Measurements from ENCODE around the gene SPATA24. TPM values are rescaled to one million over a fixed set of nuclear protein-coding genes. Genes with fewer than 3 reads are reported as not detected.

The SPATA24 gene
- total and polyA plus RNA-seq, 2 of the 13 experiments (the other 11 are each of a cell fraction or from before 2014, with no cell fraction given): 6.0 to 11.1 TPM

DNA sequence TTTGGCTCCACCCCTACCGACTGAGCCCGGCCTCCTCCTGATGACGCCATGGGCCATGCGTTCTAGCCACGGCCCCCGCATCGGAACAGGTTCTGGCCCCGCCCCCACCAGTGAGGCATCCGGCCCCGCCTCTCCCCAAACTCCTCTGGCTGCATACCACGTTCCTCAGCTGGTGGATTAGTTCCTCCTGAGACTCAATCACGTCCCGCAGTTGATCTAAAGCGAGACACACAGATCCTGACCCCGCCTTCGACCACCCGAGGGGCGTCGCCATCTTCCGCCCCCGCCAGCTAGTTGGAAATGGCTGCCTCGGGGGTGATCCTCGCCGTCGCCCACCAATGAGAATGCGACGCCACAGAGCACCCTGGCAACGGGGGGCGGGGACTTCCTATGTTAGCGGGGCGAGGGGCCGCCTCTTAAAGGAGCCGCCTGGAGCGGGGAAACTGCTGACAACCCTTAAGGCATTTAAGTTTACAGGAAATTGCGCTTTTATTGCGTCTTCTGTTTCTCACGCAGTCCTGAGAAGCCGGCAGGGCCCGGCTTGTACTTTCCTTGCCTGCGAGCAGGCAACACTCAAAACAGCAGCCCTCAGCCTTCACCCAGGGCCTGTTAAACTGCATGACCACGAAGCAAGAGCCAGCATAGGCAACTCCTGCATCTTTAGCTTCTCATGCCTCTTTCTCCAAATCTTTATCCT lies at the start of gene SPATA24 (continued):
- TF ChIP-seq ARID2 (CRISPR knock-in tag; IDR thresholded peaks at IDR 0.05; ENCODE audit: borderline replicate concordance): no peak
- peak; percentile 36; the same call in 1 of the 2 replicates for TF ChIP-seq ELF3 (CRISPR knock-in tag; IDR thresholded peaks at IDR 0.05)
- TF ChIP-seq KAT8 (CRISPR knock-in tag; IDR thresholded peaks at IDR 0.05): peak; percentile 71
- TF ChIP-seq KLF16 (CRISPR knock-in tag; IDR thresholded peaks at IDR 0.05): peak in 1 of 2 experiments; percentile 68; a peak in 1 of 4 replicates
- TF ChIP-seq ATF1 (CRISPR knock-in tag; IDR thresholded peaks at IDR 0.05): peak; percentile 72; the same call in 1 of the 2 replicates
- peak; percentile 75 for TF ChIP-seq ZNF44 (CRISPR knock-in tag; IDR thresholded peaks at IDR 0.05)
- peak; percentile 10 for TF ChIP-seq SKI (IDR thresholded peaks at IDR 0.05; ENCODE audit: partially characterized antibody)
- TF ChIP-seq ZBTB38 (CRISPR knock-in tag; IDR thresholded peaks at IDR 0.05): peak; percentile 51; the same call in 1 of the 2 replicates
- TF ChIP-seq RNF2 (conservative IDR thresholded peaks at IDR 0.05; ENCODE audit: low read depth): 0 out of 2 replicates have a peak, but pooled peaks have one; percentile 42
- no peak for TF ChIP-seq ZNF432 (CRISPR knock-in tag; IDR thresholded peaks at IDR 0.05; ENCODE audit: borderline replicate concordance)
- no peak for TF ChIP-seq ERF (CRISPR knock-in tag; IDR thresholded peaks at IDR 0.05)
- peak; percentile 52; the same call in 1 of the 2 replicates for TF ChIP-seq SMAD1 (CRISPR knock-in tag; IDR thresholded peaks at IDR 0.05; ENCODE audit: borderline replicate concordance, low read depth)
- TF ChIP-seq ZIK1 (CRISPR knock-in tag; IDR thresholded peaks at IDR 0.05; ENCODE audit: borderline replicate concordance, low read depth): 0 out of 2 replicates have a peak, but pooled peaks have one; percentile 29
- TF ChIP-seq ZNF549 (CRISPR knock-in tag; IDR thresholded peaks at IDR 0.05): no peak
- TF ChIP-seq GABPB1 (CRISPR knock-in tag; IDR thresholded peaks at IDR 0.05): peak; percentile 83
- peak; percentile 84 for TF ChIP-seq ZNF883 (CRISPR knock-in tag; IDR thresholded peaks at IDR 0.05; ENCODE audit: not compliant biosample characterization)
- TF ChIP-seq MXI1 (IDR thresholded peaks at IDR 0.05; ENCODE audit: borderline replicate concordance, low read depth, low read length): peak; percentile 88; the same call in 2 of the 3 replicates
- TF ChIP-seq, protein P1, sequence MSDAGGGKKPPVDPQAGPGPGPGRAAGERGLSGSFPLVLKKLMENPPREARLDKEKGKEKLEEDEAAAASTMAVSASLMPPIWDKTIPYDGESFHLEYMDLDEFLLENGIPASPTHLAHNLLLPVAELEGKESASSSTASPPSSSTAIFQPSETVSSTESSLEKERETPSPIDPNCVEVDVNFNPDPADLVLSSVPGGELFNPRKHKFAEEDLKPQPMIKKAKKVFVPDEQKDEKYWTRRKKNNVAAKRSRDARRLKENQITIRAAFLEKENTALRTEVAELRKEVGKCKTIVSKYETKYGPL (CRISPR knock-in tag; IDR thresholded peaks at IDR 0.05): no peak
- TF ChIP-seq JUN (CRISPR knock-in tag; IDR thresholded peaks at IDR 0.05): no peak
- TF ChIP-seq, protein P2, sequence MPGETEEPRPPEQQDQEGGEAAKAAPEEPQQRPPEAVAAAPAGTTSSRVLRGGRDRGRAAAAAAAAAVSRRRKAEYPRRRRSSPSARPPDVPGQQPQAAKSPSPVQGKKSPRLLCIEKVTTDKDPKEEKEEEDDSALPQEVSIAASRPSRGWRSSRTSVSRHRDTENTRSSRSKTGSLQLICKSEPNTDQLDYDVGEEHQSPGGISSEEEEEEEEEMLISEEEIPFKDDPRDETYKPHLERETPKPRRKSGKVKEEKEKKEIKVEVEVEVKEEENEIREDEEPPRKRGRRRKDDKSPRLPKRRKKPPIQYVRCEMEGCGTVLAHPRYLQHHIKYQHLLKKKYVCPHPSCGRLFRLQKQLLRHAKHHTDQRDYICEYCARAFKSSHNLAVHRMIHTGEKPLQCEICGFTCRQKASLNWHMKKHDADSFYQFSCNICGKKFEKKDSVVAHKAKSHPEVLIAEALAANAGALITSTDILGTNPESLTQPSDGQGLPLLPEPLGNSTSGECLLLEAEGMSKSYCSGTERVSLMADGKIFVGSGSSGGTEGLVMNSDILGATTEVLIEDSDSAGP (CRISPR knock-in tag; IDR thresholded peaks at IDR 0.05; ENCODE audit: borderline replicate concordance): peak; percentile 100
- no peak for TF ChIP-seq NFE2L2 (IDR thresholded peaks at IDR 0.05; ENCODE audit: low read length)
- no peak for TF ChIP-seq ZNF207 (IDR thresholded peaks at IDR 0.05; ENCODE audit: borderline replicate concordance)
- peak; percentile 66; the same call in 1 of the 2 replicates for TF ChIP-seq ZBTB7A (CRISPR knock-in tag; IDR thresholded peaks at IDR 0.05)
- peak; percentile 85 for TF ChIP-seq RFX3 (CRISPR knock-in tag; IDR thresholded peaks at IDR 0.05)
- TF ChIP-seq, protein P3, sequence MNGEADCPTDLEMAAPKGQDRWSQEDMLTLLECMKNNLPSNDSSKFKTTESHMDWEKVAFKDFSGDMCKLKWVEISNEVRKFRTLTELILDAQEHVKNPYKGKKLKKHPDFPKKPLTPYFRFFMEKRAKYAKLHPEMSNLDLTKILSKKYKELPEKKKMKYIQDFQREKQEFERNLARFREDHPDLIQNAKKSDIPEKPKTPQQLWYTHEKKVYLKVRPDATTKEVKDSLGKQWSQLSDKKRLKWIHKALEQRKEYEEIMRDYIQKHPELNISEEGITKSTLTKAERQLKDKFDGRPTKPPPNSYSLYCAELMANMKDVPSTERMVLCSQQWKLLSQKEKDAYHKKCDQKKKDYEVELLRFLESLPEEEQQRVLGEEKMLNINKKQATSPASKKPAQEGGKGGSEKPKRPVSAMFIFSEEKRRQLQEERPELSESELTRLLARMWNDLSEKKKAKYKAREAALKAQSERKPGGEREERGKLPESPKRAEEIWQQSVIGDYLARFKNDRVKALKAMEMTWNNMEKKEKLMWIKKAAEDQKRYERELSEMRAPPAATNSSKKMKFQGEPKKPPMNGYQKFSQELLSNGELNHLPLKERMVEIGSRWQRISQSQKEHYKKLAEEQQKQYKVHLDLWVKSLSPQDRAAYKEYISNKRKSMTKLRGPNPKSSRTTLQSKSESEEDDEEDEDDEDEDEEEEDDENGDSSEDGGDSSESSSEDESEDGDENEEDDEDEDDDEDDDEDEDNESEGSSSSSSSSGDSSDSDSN (CRISPR knock-in tag; IDR thresholded peaks at IDR 0.05): peak; percentile 18
- no peak for TF ChIP-seq PCBP2 (optimal IDR thresholded peaks at IDR 0.05; ENCODE audit: low read depth, low read length, poor library complexity, severe bottlenecking)
- TF ChIP-seq RFX1 (IDR thresholded peaks at IDR 0.05): peak; percentile 87
- no peak for TF ChIP-seq ZNF703 (CRISPR knock-in tag; IDR thresholded peaks at IDR 0.05; ENCODE audit: borderline replicate concordance)

Data from HepG2 (cell line).